Measurements from ENCODE around the gene TGIF1. TPM values are rescaled to one million over a fixed set of nuclear protein-coding genes. Genes with fewer than 3 reads are reported as not detected.
"Not testable (repeated sequence)": the region's sequence is repeated elsewhere in the genome, so short reads cannot be mapped to it uniquely, and the experiment has no call there.

Gene TGIF1
- polyA plus RNA-seq, 3 donors = 81.7 to 100 (median 88.2) TPM

DNA sequence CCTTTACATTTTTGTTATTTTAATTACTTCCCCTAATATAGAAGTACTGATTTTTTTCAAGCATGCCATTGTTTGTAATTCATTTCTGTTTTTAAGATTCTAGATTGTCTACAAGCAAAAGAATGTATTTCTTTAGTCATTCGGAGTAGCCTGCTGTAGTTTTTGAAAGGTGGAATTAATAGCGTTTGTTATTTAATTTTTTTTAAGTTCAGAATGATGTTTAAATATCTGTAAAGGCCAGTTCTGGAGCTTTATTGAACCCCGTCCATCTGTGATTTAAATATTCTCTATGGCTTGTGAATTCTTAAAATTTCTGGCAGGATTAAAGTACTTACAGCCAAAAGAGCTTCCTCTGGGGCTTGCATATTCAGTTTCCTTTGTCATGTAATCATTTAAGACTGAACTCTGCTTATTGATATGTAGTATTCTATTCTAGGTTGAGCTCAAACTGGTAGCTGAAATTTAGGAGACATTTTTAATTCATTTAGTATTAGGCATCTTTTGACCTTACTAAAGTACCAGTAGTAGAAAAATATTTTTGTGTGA lies 5.2 kb downstream of the TGIF1 start:
- no peak for DNase-seq (ENCODE audit: low read depth in 3 of 3, low spot score in 2 of 3)

GRCh38 chr18:3455907-3456685 lies 6.1 kb downstream of the TGIF1 start:
- DNase-seq (ENCODE audit: low read depth in 3 of 3, low spot score in 2 of 3) = no peak

DNA sequence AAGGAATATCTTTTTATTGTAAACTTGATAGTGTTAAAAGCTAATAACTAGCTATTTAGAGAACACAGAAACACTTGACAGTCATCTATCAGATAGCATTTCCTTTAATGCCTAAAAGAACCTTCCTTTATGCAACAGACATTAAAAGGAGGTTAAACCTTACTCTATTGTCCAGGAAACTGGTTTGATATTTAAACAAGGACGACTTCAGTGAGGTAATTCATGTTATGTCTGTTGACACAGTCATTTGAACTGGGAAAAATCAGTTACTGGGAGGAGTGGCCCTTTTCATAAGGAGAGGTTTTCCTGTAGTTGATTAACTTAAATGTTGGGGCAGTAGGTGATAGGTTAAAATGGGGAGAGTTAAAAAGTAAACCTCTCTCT lies 6.7 kb downstream of the TGIF1 start:
- no peak for DNase-seq (ENCODE audit: low read depth in 3 of 3, low spot score in 2 of 3)

DNA sequence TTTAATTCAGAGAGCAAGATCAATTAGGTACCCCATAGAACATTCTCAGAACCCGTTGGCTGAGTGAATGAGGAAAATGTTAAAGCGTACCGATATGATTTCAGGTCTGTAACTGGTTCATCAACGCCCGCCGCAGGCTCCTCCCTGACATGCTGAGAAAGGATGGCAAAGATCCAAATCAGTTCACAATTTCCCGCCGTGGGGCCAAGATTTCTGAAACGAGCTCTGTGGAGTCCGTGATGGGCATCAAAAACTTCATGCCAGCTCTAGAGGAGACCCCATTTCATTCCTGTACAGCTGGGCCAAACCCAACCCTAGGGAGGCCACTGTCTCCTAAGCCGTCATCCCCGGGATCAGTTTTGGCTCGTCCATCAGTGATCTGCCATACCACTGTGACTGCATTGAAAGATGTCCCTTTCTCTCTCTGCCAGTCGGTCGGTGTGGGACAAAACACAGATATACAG lies 7.3 kb downstream of the TGIF1 start:
- no peak for DNase-seq (ENCODE audit: low read depth in 3 of 3, low spot score in 2 of 3)

DNA sequence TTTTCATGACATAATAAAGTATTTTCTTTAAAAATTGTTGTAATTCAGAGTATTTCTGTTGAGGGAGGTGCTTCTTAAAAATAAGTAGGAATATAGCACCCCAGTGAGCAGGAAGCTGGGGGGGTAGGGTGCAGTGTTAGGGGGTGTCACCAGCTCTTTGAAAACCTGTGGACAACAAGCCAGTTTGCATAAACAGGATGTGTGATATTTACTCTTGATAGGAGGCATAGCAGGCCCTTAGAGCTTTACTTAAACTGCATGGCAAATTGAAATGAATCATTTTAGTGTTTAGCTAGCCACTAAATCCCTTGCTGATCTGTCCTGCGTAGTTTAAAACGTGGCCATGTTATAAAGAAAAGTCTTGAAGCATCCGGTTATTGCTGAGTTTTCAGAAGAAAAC lies 8.4 kb downstream of the TGIF1 start:
- no peak for DNase-seq (ENCODE audit: low read depth in 3 of 3, low spot score in 2 of 3)

DNA sequence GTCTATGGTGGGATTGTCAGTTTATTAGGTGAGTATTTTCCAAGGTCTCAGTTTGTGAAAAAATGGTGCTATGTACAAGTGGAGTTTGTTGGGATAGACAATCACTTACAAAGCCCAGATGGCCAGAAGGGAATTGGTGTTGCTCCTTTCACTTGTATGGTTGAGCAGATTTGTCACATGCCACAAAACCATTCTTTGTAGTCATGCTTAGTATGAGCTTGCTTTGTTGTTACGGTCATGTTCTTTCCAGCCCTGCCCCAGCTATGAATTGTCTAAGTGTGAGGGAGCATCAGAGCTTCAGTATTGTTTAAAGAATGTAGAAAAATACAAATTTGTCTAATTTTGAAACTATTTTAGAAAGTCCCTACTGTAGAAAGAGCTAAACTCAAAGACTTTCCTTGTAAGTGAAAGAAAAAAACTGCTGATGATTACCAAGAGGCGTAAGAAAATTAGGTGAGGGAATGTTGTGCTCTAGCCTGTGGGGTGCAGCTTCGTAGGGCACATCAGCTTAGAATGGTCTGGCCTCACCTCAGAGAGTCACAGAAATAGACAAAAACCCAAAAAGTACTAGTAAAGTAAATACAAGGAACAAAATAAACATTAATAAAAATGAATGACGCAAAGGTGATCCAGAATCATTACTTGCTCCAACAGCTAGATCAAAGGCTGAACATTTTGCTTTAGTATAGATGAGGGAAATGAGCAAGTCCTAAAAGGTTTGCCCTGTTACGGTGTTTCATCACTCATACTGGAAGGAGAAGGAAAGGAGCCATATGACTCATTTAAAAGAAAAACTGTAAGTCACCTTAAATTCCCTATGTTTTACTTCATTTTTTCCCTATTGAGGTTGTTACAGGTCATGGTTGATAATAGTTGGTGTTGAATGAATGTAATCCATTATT lies 9.2 kb downstream of the TGIF1 start:
- DNase-seq (ENCODE audit: low read depth in 3 of 3, low spot score in 2 of 3) = no peak

DNA sequence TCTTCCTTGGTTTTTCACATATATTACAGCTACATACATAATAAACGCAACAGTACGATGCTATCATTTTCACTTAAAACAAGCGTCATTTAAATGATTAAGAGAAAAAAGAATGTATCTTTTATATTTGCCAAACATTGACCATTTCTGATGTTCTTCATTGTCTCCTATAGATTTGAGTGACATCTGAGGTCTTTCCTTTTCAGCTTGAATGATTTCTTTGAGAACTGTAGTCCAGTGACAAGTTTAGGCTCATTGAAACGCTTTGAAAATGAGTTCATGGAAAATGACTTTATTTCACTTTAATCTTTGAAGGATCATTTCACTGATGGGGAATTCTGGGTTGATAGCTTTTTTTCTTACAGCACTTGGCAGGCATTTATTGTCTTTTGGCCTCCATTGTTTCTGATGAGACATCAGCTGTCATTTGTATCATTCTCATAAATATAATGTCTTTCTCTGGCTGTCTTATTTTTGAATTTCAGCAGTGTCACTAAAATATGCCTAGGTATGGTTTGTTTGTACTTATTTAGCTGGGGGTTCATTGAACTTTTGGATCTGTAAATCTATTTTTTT lies 10.9 kb downstream of the TGIF1 start:
- DNase-seq (ENCODE audit: low read depth in 3 of 3, low spot score in 2 of 3) = no peak

DNA sequence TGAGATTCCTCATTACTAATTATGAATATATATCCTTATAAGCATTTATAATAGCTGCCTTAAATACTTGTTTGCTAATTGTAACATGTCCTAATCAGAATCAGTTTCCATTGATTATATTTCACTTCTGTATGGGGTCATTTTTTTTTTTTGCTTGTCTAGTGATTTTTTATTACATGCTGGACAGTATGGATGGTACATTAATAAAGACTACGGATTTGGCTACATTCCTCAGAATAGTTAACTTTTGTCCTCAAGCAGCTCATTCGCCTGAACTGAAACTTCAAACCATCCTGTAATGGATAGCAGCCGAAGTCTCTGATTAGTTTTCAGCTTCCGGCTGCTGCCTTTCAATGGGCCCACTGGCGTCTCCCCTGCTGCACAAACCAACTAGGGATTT lies 11.7 kb downstream of the TGIF1 start:
- DNase-seq (ENCODE audit: low read depth in 3 of 3, low spot score in 2 of 3) = no peak

- DNase-seq (ENCODE audit: low read depth in 3 of 3, low spot score in 2 of 3) = no peak
These were observed 13.1 kb downstream of the TGIF1 start for GRCh38 chr18:3463051-3463450.

GRCh38 chr18:3466045-3466444 lies 16.1 kb downstream of the TGIF1 start:
- no peak for DNase-seq (ENCODE audit: low read depth in 3 of 3, low spot score in 2 of 3)

DNA sequence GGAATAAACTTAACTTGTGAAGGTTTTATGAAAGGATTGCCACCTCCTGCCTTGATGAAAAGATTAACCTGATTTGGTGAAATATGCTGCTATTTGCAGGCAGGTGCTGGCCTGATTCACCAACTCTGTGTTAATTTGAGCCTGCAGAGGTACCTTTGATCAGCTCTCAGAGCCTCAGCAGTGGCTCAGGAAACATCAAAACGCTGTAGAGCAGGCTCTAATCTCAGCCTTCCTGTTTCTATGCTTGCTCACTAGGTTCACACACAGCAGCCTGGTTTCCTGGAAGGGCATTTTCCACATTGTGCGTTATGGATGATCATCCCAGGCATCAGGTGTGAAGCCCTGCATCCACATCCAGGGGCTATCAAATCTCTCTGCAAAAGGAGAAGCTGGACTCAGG lies 16.9 kb downstream of the TGIF1 start:
- no peak for DNase-seq (ENCODE audit: low read depth in 3 of 3, low spot score in 2 of 3)

- DNase-seq (ENCODE audit: low read depth in 3 of 3, low spot score in 2 of 3) = no peak
These were observed 18.2 kb downstream of the TGIF1 start for GRCh38 chr18:3468066-3468705.

DNA sequence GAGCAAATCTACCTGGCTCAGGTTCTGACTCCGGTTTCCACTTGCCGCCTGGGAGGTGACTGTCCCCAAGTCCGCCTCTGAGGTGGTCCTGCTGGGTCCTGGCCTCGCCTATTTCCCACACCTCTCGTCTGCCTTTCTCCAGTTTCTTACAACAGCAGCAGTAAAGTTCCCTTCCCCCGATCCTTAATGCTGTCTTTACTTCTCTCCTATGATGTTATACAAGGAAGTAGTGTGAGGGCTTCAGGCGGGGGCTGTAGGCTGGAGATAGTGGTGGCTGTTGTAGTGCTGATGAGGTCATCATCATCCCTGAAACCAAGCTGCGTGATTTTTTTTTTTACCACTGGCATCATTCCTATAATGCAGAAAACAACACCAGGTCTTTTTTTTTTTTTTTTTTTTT lies 18.9 kb downstream of the TGIF1 start:
- DNase-seq (ENCODE audit: low read depth in 3 of 3, low spot score in 2 of 3) = no peak

DNA sequence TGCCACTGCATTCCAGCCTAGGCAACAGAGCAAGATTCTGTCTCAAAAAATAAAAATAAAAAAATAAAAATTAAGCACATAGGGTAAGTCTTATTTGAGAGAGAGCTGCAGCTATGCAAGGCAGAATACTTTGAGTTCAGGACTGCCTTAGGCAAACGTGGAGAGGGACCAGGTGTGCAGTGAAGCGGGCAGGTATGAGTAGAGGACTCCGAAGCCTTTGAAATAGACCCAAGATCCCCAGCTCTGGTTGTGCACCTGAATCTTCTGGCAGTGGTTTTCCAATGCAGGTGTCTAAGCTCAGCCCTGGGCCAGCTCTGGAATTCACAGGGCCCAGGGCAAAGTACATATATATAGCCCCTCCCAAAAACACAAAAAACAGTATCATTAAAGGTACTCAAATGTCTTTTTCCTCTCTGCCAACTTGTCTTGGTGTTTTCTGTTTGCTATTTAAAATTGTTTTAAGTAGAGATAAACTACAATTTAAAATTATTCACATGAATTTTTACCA lies 21.2 kb downstream of the TGIF1 start:
- no peak for DNase-seq (ENCODE audit: low read depth in 3 of 3, low spot score in 2 of 3)

GRCh38 chr18:3472121-3472520 lies 22.1 kb downstream of the TGIF1 start:
- not testable (repeated sequence) for DNase-seq (ENCODE audit: low read depth in 3 of 3, low spot score in 2 of 3)

DNA sequence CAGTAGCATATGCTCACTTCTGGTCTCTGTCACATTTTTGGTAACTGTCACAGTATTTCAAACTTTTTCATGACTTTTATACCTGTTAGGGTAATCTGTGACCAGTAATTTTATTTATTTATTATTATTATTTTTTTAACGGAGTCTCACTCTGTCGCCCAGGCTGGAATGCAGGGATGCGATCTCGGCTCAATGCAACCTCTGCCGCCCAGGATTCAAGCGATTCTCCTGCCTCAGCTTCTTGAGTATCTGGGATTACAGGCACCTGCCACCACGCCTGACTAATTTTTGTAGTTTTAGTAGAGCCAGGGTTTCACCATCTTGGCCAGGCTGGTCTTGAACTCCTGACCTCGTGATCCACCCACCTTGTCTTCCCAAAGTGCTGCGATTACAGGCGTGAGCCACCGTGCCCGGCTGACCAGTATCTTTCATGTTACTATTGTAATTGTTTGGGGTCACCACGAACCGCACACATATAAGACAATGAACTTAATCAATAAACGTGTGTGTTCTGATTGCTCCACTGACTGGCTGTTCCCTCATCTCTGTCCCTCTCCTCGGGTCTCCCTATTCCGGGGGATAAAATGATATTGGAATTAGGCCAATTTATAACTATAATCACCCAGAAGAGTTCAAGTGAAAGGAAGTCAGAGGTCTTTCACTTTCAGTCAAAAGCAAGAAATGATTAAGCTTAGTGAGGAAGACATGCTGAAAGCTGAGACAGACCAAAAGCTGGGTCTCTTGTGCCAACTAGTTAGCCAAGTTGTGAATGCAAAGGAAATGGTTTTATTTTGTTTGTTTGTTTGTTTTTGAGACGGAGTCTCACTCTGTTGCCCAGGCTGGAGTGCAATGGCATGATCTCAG lies 22.9 kb downstream of the TGIF1 start:
- no peak for DNase-seq (ENCODE audit: low read depth in 3 of 3, low spot score in 2 of 3)

DNA sequence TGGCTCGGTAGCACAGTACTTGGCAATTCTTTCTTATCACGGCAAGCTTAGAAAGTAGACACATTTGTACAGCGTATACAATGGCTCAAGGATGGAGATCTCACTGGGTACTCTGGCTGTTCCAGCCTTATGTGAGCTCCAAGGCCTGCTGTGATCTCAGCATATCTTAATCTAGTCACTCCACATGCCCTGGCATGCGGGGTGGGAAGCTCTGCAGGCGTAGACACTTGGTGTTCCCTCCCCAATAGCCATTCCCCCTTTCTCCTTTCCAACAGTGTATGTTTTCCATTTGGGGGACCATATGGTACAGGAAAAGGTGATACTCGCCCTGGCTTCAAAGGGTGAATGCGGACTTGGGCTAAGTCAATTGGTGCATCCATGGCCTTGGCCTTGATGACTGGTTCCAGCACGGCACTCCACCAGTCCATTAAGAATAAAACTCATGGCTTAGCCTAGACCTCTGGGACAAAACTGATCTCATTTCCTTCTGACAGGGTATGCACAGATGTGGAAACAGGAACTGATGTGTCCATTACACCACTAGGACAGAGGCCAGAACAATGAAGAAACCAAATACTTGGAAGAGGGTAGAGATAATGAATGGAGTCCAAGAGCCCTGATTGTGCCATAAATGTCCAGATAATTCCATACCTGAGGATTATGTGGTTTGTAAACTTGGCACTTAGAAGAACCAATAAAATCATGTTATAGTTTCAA lies 28.4 kb downstream of the TGIF1 start:
- no peak for DNase-seq (ENCODE audit: low read depth in 3 of 3, low spot score in 2 of 3)

- DNase-seq (ENCODE audit: low read depth in 3 of 3, low spot score in 2 of 3) = no peak
These were observed 30.1 kb downstream of the TGIF1 start for GRCh38 chr18:3479978-3480509.
